Naive thymus-derived CD8-positive, alpha-beta T cell (primary cell): ENCODE data around the gene PCTP. TPM values are rescaled to one million over a fixed set of nuclear protein-coding genes. Genes with fewer than 3 reads are reported as not detected.

ENCODE experiments used
- ATAC-seq, 2 donors: fragments of 150-1000 bp; cut with Tn5 transposase in 1 of 2; sonication (Bioruptor Pico), chemical (Tn5 transposase) in 1 of 2; 1 replicate in 1 of 2; 2 replicates in 1 of 2; pipeline ENCODE4 v1.10.0; 2021; ENCODE audit warnings: mild to moderate bottlenecking in 2 of 2, moderate library complexity in 2 of 2
- POLR2A ChIA-PET: fragments of 350-600 bp; sonication (Branson Sonifier 250); formaldehyde crosslinking; loops from one replicate; lab custom pipeline; 2021; ENCODE audit warnings: antibody characterized with exemption; lab: Charles Lee
- DNase-seq, 10 donors: peaks; one replicate each; pipeline versions ENCODE4 v3.0.0 to v3.0.0-alpha.2; 2020 to 2022
- H3K27ac Mint-ChIP-seq, 10 donors: one replicate each; pipeline ENCODE4 v1.8.0; 2020 to 2022; ENCODE audit warnings: mild to moderate bottlenecking in 10 of 10, mixed read lengths in 10 of 10, moderate library complexity in 4 of 10, inconsistent platforms in 1 of 10
- H3K27me3 Mint-ChIP-seq, 5 donors: one replicate each; pipeline ENCODE4 v1.8.0; 2021 to 2022; ENCODE audit warnings: mixed read lengths in 5 of 5
- H3K36me3 Mint-ChIP-seq, 3 donors: one replicate each; pipeline ENCODE4 v1.8.0; 2020 to 2022; ENCODE audit warnings: mixed read lengths in 3 of 3, mild to moderate bottlenecking in 2 of 3, inconsistent platforms in 1 of 3
- H3K4me1 Mint-ChIP-seq, 4 donors: one replicate each; pipeline ENCODE4 v1.8.0; 2021 to 2022; ENCODE audit warnings: mixed read lengths in 4 of 4
- H3K4me3 Mint-ChIP-seq, 10 donors: one replicate each; pipeline ENCODE4 v1.8.0; 2020 to 2022; ENCODE audit warnings: mild to moderate bottlenecking in 10 of 10, mixed read lengths in 10 of 10, moderate library complexity in 6 of 10, inconsistent platforms in 1 of 10
- H3K9me3 Mint-ChIP-seq, 9 donors: one replicate each; pipeline ENCODE4 v1.8.0; 2020 to 2022; ENCODE audit warnings: mixed read lengths in 9 of 9, mild to moderate bottlenecking in 3 of 9, inconsistent platforms in 1 of 9, moderate library complexity in 1 of 9
- polyA plus RNA-seq, 3 donors: library from polyadenylated mRNA; unstranded; fragments of 300-500 nt; fragmentation: Illumina TruSeq; gene quantifications; one replicate each; pipeline ENCODE4 v1.2.3, GENCODE V29; 2021
- total RNA-seq, 8 experiments: library from RNA in 2 of 8; stranded (reverse) in 2 of 8; gene quantifications; one replicate each; pipeline ENCODE4 v1.2.3 and lab custom pipeline; 2021 to 2026

The PCTP gene
- total and polyA plus RNA-seq, 5 experiments from 2014 or later = 1.8 to 3.7 (median 2.7) TPM

- Mint-ChIP-seq H3K27ac (no peak overlapping the region), H3K4me3 (no peak overlapping the region), H3K36me3 (peaks cover 0 to 35% (median 29%) of the 10 kb centered on the region in 3 donors), H3K4me1 (peaks cover 0 to 3% (median 0%) of the 10 kb centered on the region in 4 donors), H3K27me3 (no peaks in the 10 kb centered on the region), H3K9me3 (no peaks in the 10 kb centered on the region)
- DNase-seq (no peak), ATAC-seq (no peak)
- POLR2A ChIA-PET = no interaction called here
Measured at GRCh38 chr17:55768936-55769624, 18.2 kb downstream of the PCTP start.

DNA sequence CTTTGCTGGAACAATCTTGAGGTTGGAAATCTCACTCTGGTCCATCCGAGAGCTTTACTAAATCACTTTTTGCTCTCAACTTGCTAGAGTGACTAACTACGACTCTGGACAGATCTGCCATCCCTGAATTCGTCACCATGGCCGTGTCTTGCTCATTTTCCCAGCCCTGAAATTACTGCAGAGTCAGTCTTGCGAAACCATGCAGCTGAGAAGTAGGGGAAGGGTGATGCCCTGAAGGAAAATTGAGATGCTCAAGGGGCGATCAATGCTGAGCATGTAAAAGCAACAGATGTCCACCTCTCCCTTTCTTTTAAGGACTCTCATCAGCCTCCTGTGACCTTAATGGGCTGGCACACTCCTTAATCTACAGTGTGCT is 18.8 kb downstream of the PCTP start:
- H3K4me3 Mint-ChIP-seq = no peak overlapping the region
- no peaks in the 10 kb centered on the region for H3K4me1 Mint-ChIP-seq
- H3K36me3 Mint-ChIP-seq = peaks cover 0 to 36% (median 32%) of the 10 kb centered on the region in 3 donors
- POLR2A ChIA-PET = no interaction called here
- no peak for DNase-seq
- H3K9me3 Mint-ChIP-seq = no peaks in the 10 kb centered on the region
- no peak overlapping the region for H3K27ac Mint-ChIP-seq
- ATAC-seq = no peak
- H3K27me3 Mint-ChIP-seq = no peaks in the 10 kb centered on the region

GRCh38 chr17:55770196-55770870 is 19.5 kb downstream of the PCTP start:
- H3K4me3 Mint-ChIP-seq = no peak overlapping the region
- ATAC-seq = no peak
- no peaks in the 10 kb centered on the region for H3K4me1 Mint-ChIP-seq
- no peaks in the 10 kb centered on the region for H3K9me3 Mint-ChIP-seq
- no peak for DNase-seq
- no peaks in the 10 kb centered on the region for H3K27me3 Mint-ChIP-seq
- H3K36me3 Mint-ChIP-seq = peaks cover 0 to 43% (median 33%) of the 10 kb centered on the region in 3 donors
- POLR2A ChIA-PET = no interaction called here
- H3K27ac Mint-ChIP-seq = no peak overlapping the region

- Mint-ChIP-seq H3K4me3 (no peak overlapping the region), H3K27me3 (no peaks in the 10 kb centered on the region), H3K4me1 (peaks cover 0 to 2% (median 0%) of the 10 kb centered on the region in 4 donors), H3K27ac (no peak overlapping the region), H3K36me3 (peaks cover 0 to 58% (median 41%) of the 10 kb centered on the region in 3 donors), H3K9me3 (no peaks in the 10 kb centered on the region)
- DNase-seq = no peak
- no peak for ATAC-seq
- POLR2A ChIA-PET = no interaction called here
Measured at GRCh38 chr17:55772086-55772485, 21.2 kb downstream of the PCTP start.

DNA sequence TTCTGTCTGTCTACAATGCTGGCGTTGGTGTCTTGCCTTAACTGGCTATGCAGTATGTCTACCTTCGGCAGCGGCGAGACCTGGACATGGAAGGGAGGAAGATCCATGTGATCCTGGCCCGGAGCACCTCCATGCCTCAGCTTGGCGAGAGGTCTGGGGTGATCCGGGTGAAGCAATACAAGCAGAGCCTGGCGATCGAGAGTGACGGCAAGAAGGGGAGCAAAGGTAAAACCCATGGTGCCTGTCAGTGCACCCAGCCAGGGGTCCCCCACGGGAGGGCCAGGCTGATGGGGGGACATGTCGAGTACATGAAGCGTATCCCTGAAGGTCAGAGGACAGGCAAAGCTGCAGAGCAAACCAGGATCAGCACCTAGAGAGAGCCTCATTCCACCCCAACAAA is 22.8 kb downstream of the PCTP start:
- Mint-ChIP-seq H3K4me3 (no peak overlapping the region), H3K4me1 (peaks cover 0 to 2% (median under 1%) of the 10 kb centered on the region in 4 donors), H3K27me3 (no peaks in the 10 kb centered on the region), H3K36me3 (peaks cover 0 to 57% (median 41%) of the 10 kb centered on the region in 3 donors), H3K27ac (no peak overlapping the region), H3K9me3 (no peaks in the 10 kb centered on the region)
- ATAC-seq = no peak
- DNase-seq = no peak
- POLR2A ChIA-PET = no interaction called here

DNA sequence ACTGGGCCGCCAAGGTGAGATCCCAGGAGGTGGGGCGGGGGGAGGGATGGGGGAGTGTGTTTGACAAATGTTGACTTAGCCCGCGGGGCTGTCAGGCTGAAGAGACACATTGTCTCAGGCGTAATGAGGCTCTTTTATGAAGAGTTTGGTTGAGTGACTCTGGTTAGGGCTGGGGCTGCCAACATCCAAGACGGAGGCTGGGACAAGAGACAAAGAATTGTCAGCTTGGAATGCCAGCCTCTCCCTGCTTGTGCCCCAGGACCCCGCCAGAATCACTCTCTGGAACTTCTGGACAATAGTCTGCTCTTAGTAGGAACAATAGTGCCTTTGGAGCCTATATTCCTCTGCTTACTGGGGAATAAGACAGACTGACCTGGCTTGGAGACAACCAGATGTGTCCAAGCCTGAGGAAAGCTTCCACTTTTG is 24.0 kb downstream of the PCTP start:
- DNase-seq (no peak), ATAC-seq (no peak)
- peaks cover 0 to 57% (median 38%) of the 10 kb centered on the region in 3 donors for H3K36me3 Mint-ChIP-seq
- H3K4me1 Mint-ChIP-seq = peaks cover 0 to 2% (median under 1%) of the 10 kb centered on the region in 4 donors
- no peaks in the 10 kb centered on the region for H3K9me3 Mint-ChIP-seq
- H3K27ac Mint-ChIP-seq = no peak overlapping the region
- no peaks in the 10 kb centered on the region for H3K27me3 Mint-ChIP-seq
- POLR2A ChIA-PET = no interaction called here
- H3K4me3 Mint-ChIP-seq = no peak overlapping the region

DNA sequence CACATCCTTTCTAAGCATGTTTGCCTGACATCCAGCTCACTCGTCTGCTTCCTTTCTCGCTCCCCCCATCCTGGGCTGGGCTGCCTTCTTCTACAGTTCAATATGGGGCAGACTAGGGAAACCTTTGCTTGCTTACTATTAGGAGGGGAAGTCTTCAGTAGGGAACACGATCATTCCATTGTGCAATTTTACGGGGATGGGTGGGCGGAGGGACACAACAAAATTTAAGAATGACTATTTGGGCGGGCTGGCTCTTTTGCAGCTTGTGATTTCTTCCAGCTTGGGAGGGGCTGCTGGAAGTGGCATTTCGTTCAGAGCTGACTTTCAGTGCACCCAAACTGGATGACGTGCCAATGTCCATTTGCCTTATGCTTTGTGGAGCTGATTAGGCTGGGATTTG is 25.4 kb downstream of the PCTP start:
- POLR2A ChIA-PET = no interaction called here
- Mint-ChIP-seq H3K36me3 (peaks cover 0 to 48% (median 34%) of the 10 kb centered on the region in 3 donors), H3K27me3 (peaks cover 0 to 4% (median 0%) of the 10 kb centered on the region in 5 donors), H3K4me3 (no peak overlapping the region), H3K4me1 (peaks cover 0 to 2% (median under 1%) of the 10 kb centered on the region in 4 donors), H3K27ac (no peak overlapping the region), H3K9me3 (no peaks in the 10 kb centered on the region)
- DNase-seq (no peak), ATAC-seq (no peak)

DNA sequence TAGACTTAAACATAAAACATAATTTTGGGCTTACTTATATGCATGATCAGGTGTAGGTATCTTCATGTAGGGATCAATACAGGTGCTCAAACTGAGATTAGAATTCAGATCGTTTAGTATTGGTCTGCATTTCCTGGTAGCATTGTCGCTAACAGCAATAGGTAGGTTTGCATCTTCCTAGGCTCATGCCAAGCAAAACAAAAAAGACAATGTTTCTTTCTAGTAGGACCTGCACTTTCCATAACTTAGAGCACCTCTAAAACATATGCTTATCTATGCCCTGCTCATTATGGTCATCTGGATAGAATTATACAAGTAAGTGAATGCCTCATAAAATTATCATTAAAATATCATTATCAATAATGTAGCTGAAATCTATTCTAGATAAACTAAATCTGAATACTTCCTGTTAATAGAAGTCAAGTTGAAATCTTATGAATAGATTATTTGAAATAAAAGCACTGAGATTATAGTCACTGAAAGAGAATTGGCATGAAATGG is 26.7 kb downstream of the PCTP start:
- H3K4me1 Mint-ChIP-seq = peaks cover 0 to 2% (median under 1%) of the 10 kb centered on the region in 4 donors
- peaks cover 0 to 4% (median 0%) of the 10 kb centered on the region in 5 donors for H3K27me3 Mint-ChIP-seq
- POLR2A ChIA-PET = no interaction called here
- DNase-seq = no peak
- ATAC-seq = no peak
- no peak overlapping the region for H3K27ac Mint-ChIP-seq
- no peaks in the 10 kb centered on the region for H3K9me3 Mint-ChIP-seq
- no peak overlapping the region for H3K4me3 Mint-ChIP-seq
- H3K36me3 Mint-ChIP-seq = peaks cover 0 to 36% (median 25%) of the 10 kb centered on the region in 3 donors

- Mint-ChIP-seq H3K4me1 (peaks cover 0 to 2% (median under 1%) of the 10 kb centered on the region in 4 donors), H3K4me3 (no peak overlapping the region), H3K9me3 (no peaks in the 10 kb centered on the region), H3K27ac (no peak overlapping the region), H3K27me3 (peaks cover 0 to 4% (median 0%) of the 10 kb centered on the region in 5 donors), H3K36me3 (peaks cover 0 to 33% (median 17%) of the 10 kb centered on the region in 3 donors)
- DNase-seq (no peak), ATAC-seq (no peak)
- POLR2A ChIA-PET = no interaction called here
Measured at GRCh38 chr17:55778389-55779118, 27.7 kb downstream of the PCTP start.

GRCh38 chr17:55783684-55784245 is 32.9 kb downstream of the PCTP start:
- no peak for DNase-seq
- Mint-ChIP-seq H3K27ac (no peak overlapping the region), H3K27me3 (peaks cover 0 to 12% (median 1%) of the 10 kb centered on the region in 5 donors), H3K9me3 (peaks cover 0 to 3% (median 0%) of the 10 kb centered on the region in 9 donors), H3K36me3 (no peaks in the 10 kb centered on the region), H3K4me1 (no peaks in the 10 kb centered on the region), H3K4me3 (no peak overlapping the region)
- POLR2A ChIA-PET = no interaction called here
- no peak for ATAC-seq

- DNase-seq = no peak
- Mint-ChIP-seq H3K9me3 (peaks cover 0 to 4% (median 0%) of the 10 kb centered on the region in 9 donors), H3K4me3 (no peak overlapping the region), H3K36me3 (peaks cover 0 to 4% (median 3%) of the 10 kb centered on the region in 3 donors), H3K4me1 (no peaks in the 10 kb centered on the region), H3K27me3 (peaks cover 0 to 21% (median 3%) of the 10 kb centered on the region in 5 donors), H3K27ac (no peak overlapping the region)
- POLR2A ChIA-PET = no interaction called here
- no peak for ATAC-seq
Measured at GRCh38 chr17:55784666-55785065, 33.8 kb downstream of the PCTP start.

DNA sequence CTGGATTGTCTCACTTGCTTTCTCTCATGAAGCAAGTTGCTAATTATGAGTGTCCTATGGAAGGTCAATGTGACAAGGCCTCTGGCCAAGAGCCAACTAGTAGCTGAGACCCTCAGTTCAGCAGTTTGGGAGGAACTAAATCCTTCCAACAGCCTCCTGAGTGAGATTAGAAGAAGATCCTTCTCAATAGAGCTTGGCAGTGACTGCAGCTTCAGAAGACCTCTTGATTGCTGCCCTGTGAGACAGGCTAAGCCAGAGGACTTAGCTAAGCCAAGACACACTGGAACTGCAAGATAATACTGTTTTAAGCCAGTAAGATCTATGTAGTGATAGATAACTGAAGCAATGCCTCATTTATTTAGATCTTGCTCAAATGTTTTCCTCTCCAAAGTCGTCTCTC is 34.3 kb downstream of the PCTP start:
- ATAC-seq (no peak), DNase-seq (no peak)
- H3K27ac Mint-ChIP-seq = no peak overlapping the region
- H3K4me1 Mint-ChIP-seq = no peaks in the 10 kb centered on the region
- H3K4me3 Mint-ChIP-seq = no peak overlapping the region
- H3K9me3 Mint-ChIP-seq = peaks cover 0 to 4% (median 0%) of the 10 kb centered on the region in 9 donors
- peaks cover 0 to 21% (median 3%) of the 10 kb centered on the region in 5 donors for H3K27me3 Mint-ChIP-seq
- peaks cover 0 to 4% (median 3%) of the 10 kb centered on the region in 3 donors for H3K36me3 Mint-ChIP-seq
- POLR2A ChIA-PET = no interaction called here
